Adrenal gland (tissue), 5 donors: ENCODE measurements around the gene ANTXR1.

Source experiments
- POLR2A ChIP-seq, 2 donors: fragments of 450-650 bp; IDR thresholded peaks; one replicate each; pipeline ENCODE4 v1.6.1; 2017; ENCODE audit warnings: antibody characterized with exemption in 2 of 2, mild to moderate bottlenecking in 2 of 2, moderate library complexity in 1 of 2
- TF ChIP-seq, protein P1 (sequence below), 6 experiments: fragments of 450-650 bp in 4 of 6; fragments of 200-600 bp in 2 of 6; sonication (generic) in 1 of 6; IDR thresholded peaks; 1 replicate in 5 of 6; 2 replicates in 1 of 6; pipeline versions ENCODE4 v1.5.1 to v1.8.0; 2016 to 2021; ENCODE audit warnings: antibody characterized with exemption in 6 of 6, mild to moderate bottlenecking in 2 of 6, moderate library complexity in 1 of 6
- donor health status: DM: no; HTN: no; CAD: no.

DNA sequence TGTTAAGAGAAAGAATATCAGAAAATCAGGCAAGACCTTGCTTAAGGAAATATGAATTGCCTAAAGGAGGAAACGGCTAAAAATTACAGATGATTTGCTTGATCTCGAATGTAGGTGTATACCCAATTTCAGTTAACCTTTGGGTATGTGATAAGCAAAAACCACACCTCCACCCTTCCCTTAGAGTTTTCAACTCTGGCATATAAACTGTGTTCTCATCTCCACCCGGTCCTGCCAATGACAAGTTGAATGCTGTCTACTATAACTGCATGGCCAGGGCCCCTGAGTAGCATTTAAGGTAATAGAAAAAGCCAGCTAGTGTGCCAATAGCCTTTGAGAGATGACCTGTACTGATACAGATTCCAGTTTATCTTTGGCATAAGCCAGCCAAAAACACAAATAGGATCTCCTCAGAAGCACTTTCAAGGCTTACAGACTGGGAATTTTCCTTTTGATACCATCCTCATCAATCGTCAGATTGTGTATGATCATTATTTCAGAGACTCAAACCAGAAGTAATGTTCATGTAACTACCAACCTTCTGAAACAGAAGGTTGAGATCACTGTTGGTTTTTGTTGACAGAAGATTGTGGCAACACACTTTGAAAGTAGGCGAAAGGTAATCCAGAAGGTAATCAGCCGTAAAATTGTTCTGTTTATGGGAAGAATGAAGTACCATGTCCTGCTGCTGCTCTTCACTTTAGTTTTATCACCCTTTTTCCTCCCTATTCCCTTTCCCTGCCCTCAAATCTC is 211.0 kb downstream of the ANTXR1 start:
- no peak for TF ChIP-seq POLR2A (IDR thresholded peaks at IDR 0.05)
- TF ChIP-seq, protein P1, sequence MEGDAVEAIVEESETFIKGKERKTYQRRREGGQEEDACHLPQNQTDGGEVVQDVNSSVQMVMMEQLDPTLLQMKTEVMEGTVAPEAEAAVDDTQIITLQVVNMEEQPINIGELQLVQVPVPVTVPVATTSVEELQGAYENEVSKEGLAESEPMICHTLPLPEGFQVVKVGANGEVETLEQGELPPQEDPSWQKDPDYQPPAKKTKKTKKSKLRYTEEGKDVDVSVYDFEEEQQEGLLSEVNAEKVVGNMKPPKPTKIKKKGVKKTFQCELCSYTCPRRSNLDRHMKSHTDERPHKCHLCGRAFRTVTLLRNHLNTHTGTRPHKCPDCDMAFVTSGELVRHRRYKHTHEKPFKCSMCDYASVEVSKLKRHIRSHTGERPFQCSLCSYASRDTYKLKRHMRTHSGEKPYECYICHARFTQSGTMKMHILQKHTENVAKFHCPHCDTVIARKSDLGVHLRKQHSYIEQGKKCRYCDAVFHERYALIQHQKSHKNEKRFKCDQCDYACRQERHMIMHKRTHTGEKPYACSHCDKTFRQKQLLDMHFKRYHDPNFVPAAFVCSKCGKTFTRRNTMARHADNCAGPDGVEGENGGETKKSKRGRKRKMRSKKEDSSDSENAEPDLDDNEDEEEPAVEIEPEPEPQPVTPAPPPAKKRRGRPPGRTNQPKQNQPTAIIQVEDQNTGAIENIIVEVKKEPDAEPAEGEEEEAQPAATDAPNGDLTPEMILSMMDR (IDR thresholded peaks at IDR 0.05): no peak
